HepG2 (cell line): ENCODE measurements around the gene ZNF629. TPM values are rescaled to one million over a fixed set of nuclear protein-coding genes. Genes with fewer than 3 reads are reported as not detected.

Source experiments
- ARHGAP35 ChIP-seq: sonication (generic); formaldehyde crosslinking; IDR thresholded peaks from 2 replicates; pipeline ENCODE4 v1.9.0; 2022; ENCODE audit warnings: mild to moderate bottlenecking, inconsistent platforms, moderate library complexity, missing genetic modification reagents, borderline replicate concordance
- EED ChIP-seq: sonication (generic); formaldehyde crosslinking; IDR thresholded peaks from 2 replicates; pipeline ENCODE4 v1.5.0; 2020; ENCODE audit warnings: mild to moderate bottlenecking, missing genetic modification reagents
- KLF11 ChIP-seq: IDR thresholded peaks from 2 replicates; pipeline ENCODE4 v1.6.1; 2016; ENCODE audit warnings: missing compliant biosample characterization
- MZF1 ChIP-seq: sonication (generic); formaldehyde crosslinking; IDR thresholded peaks from 2 replicates; pipeline ENCODE4 v1.8.1; 2023; ENCODE audit warnings: mild to moderate bottlenecking, missing genetic modification reagents, borderline replicate concordance
- NFE2L2 ChIP-seq: fragments of 150-350 bp; IDR thresholded peaks from 2 replicates; pipeline ENCODE4 v1.6.1; 2014; ENCODE audit warnings: low read length
- PTBP1 ChIP-seq: fragments of 200-400 bp; formaldehyde crosslinking; IDR thresholded peaks from 2 replicates; pipeline ENCODE4 v1.6.1; 2018; ENCODE audit warnings: low read length, low read depth; ENCODE audit not compliant: poor library complexity, severe bottlenecking
- RBAK ChIP-seq: sonication (generic); formaldehyde crosslinking; IDR thresholded peaks from 2 replicates; pipeline ENCODE4 v1.5.1; 2020; ENCODE audit warnings: mild to moderate bottlenecking, missing genetic modification reagents
- SATB2 ChIP-seq: sonication (generic); formaldehyde crosslinking; IDR thresholded peaks from 2 replicates; pipeline ENCODE4 v1.5.0; 2020; ENCODE audit warnings: missing genetic modification reagents
- SNRNP70 ChIP-seq: fragments of 200-400 bp; formaldehyde crosslinking; IDR thresholded peaks from 2 replicates; pipeline ENCODE4 v1.6.1; 2017; ENCODE audit warnings: mild to moderate bottlenecking, low read depth, low read length, moderate library complexity
- SRF ChIP-seq: IDR thresholded peaks from 2 replicates; pipeline ENCODE4 v1.6.1; 2011; ENCODE audit warnings: mild to moderate bottlenecking, low read depth, low read length, moderate library complexity
- SRY ChIP-seq: sonication (generic); formaldehyde crosslinking; IDR thresholded peaks from 2 replicates; pipeline ENCODE4 v1.8.0; 2022; ENCODE audit warnings: mild to moderate bottlenecking, missing genetic modification reagents
- SUZ12 ChIP-seq: fragments of 150-350 bp; IDR thresholded peaks from 2 replicates; pipeline ENCODE4 v1.6.1; 2014; ENCODE audit warnings: low read depth, low read length
- TOPORS ChIP-seq: sonication (generic); formaldehyde crosslinking; IDR thresholded peaks from 2 replicates; pipeline ENCODE4 v1.8.0; 2023; ENCODE audit warnings: mild to moderate bottlenecking, missing genetic modification reagents
- ZMYM2 ChIP-seq: sonication (generic); formaldehyde crosslinking; IDR thresholded peaks from 2 replicates; pipeline ENCODE4 v1.8.0; 2022; ENCODE audit warnings: mild to moderate bottlenecking, missing genetic modification reagents
- ZNF224 ChIP-seq: sonication (generic); formaldehyde crosslinking; IDR thresholded peaks from 2 replicates; pipeline ENCODE4 v1.5.0; 2020; ENCODE audit warnings: mild to moderate bottlenecking, missing genetic modification reagents
- ZNF296 ChIP-seq: sonication (generic); formaldehyde crosslinking; conservative IDR thresholded peaks from 2 replicates; pipeline ENCODE4 v1.5.0; 2020; ENCODE audit warnings: mild to moderate bottlenecking, missing genetic modification reagents
- ZNF451 ChIP-seq: sonication (generic); formaldehyde crosslinking; IDR thresholded peaks from 2 replicates; pipeline ENCODE4 v1.5.0; 2020; ENCODE audit warnings: mild to moderate bottlenecking, missing genetic modification reagents
- ZNF773 ChIP-seq: sonication (generic); formaldehyde crosslinking; IDR thresholded peaks from 2 replicates; pipeline ENCODE4 v1.4.0; 2020; ENCODE audit warnings: missing genetic modification reagents, borderline replicate concordance
- ZNF850 ChIP-seq: sonication (generic); formaldehyde crosslinking; conservative IDR thresholded peaks from 2 replicates; pipeline ENCODE4 v1.9.0; 2021; ENCODE audit warnings: mild to moderate bottlenecking, missing genetic modification reagents
- ZSCAN25 ChIP-seq: sonication (generic); formaldehyde crosslinking; IDR thresholded peaks from 2 replicates; pipeline ENCODE4 v1.8.0; 2022; ENCODE audit warnings: mild to moderate bottlenecking, missing genetic modification reagents
- polyA plus RNA-seq, 8 experiments: library from polyadenylated mRNA; depleted of rRNA in 3 of 8; stranded (reverse) in 7 of 8; unstranded in 1 of 8; fragments of >200 nt; fragmentation: Illumina TruSeq in 4 of 8; extraction: Trizol in 4 of 8; gene quantifications; 2 replicates each; pipeline versions ENCODE4 v1.2.1 to v1.2.3, GENCODE V29; 2011 to 2016; ENCODE audit warnings: low read depth in 4 of 8, missing spikeins in 1 of 8, mixed read lengths in 1 of 8; ENCODE audit not compliant: insufficient read depth in 1 of 8
- total RNA-seq, 5 experiments: library from RNA; depleted of rRNA; stranded (reverse); fragments of >200 nt; fragmentation: Illumina TruSeq; extraction: Trizol; gene quantifications; 2 replicates each; pipeline ENCODE4 v1.2.3, GENCODE V29; 2016; ENCODE audit warnings: low read depth in 1 of 5
- TF ChIP-seq, protein P1 (sequence below): sonication (generic); formaldehyde crosslinking; IDR thresholded peaks from 2 replicates; pipeline ENCODE4 v1.4.0; 2020; ENCODE audit warnings: missing genetic modification reagents
- TF ChIP-seq, protein P2 (sequence below): sonication (generic); formaldehyde crosslinking; IDR thresholded peaks from 2 replicates; pipeline ENCODE4 v1.5.1; 2020; ENCODE audit warnings: mild to moderate bottlenecking, missing genetic modification reagents, borderline replicate concordance
- TF ChIP-seq, protein P3 (sequence below): sonication (generic); formaldehyde crosslinking; IDR thresholded peaks from 2 replicates; pipeline ENCODE4 v1.9.0; 2021; ENCODE audit warnings: missing genetic modification reagents, mild to moderate bottlenecking, borderline replicate concordance
- TF ChIP-seq, protein P4 (sequence below): sonication (generic); formaldehyde crosslinking; conservative IDR thresholded peaks from 2 replicates; pipeline ENCODE4 v1.8.0; 2022; ENCODE audit warnings: mild to moderate bottlenecking, moderate library complexity, missing genetic modification reagents

The ZNF629 gene
- total and polyA plus RNA-seq, 2 of the 13 experiments (the other 11 are each of a cell fraction or from before 2014, with no cell fraction given): 6.1 to 16.5 TPM

DNA sequence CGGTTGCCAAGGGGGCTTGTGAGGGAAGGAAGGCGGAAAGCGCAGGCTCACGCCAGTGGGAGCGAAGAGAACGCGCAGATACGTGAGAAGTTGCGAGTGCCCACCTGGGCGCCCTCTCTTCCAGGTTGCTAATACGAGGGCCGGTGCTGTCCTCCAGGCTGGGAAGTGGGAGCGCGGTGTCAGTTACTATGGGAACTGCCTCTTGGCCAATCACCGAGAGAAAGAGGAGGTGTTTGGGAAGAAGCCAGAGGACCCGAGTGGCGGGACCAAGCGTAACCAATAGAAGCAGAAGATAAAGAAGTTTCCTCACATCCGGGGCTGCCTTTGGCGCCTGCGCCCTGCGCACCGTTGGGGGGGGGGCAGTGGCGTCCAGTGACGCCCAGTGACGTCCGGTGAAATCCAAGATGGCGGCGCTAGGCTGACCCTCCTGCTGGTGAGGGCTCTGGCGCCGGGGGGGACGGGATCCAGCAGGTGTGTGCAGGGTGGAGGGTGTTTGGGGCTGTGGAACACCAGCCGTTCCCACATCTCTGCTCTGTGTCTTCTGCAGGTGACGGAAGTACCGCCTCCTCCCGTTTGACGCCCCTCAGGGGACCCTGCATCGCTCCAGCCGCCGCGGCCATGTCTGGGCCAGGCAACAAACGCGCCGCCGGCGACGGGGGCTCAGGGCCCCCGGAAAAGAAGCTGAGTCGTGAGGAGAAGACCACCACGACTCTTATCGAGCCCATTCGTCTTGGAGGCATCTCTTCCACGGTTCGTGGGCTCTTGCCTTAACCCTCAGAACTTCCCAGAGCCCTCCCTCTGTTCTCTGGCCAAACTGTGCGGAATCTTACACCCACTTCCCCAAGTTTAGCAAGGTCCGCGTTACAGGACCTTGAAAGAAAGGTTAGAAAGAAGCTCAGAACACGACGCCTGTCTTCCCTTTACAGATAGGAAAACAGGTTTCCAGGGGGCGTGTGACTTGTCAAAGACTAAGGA is 24.8 kb downstream of the ZNF629 start, which contains the start of the genes CFAP119 and RNF40 (continued):
- TF ChIP-seq, protein P1, sequence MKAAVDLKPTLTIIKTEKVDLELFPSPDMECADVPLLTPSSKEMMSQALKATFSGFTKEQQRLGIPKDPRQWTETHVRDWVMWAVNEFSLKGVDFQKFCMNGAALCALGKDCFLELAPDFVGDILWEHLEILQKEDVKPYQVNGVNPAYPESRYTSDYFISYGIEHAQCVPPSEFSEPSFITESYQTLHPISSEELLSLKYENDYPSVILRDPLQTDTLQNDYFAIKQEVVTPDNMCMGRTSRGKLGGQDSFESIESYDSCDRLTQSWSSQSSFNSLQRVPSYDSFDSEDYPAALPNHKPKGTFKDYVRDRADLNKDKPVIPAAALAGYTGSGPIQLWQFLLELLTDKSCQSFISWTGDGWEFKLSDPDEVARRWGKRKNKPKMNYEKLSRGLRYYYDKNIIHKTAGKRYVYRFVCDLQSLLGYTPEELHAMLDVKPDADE (CRISPR knock-in tag): no peak; the same call in 1 of the 2 replicates
- TF ChIP-seq, protein P2, sequence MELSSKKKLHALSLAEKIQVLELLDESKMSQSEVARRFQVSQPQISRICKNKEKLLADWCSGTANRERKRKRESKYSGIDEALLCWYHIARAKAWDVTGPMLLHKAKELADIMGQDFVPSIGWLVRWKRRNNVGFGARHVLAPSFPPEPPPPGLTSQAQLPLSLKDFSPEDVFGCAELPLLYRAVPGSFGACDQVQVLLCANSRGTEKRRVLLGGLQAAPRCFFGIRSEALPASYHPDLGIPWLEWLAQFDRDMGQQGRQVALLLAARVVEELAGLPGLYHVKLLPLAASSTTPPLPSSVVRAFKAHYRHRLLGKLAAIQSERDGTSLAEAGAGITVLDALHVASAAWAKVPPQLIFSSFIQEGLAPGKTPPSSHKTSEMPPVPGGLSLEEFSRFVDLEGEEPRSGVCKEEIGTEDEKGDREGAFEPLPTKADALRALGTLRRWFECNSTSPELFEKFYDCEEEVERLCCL (CRISPR knock-in tag): no peak
- TF ChIP-seq PTBP1 (peak; percentile 74), ARHGAP35 (0 out of 2 replicates have a peak, but pooled peaks have one; percentile 12), ZSCAN25 (CRISPR knock-in tag) (peak; percentile 68; the same call in 1 of the 2 replicates), NFE2L2 (no peak), SUZ12 (no peak), KLF11 (no peak), TOPORS (CRISPR knock-in tag) (peak; percentile 83), SNRNP70 (no peak), SRF (no peak), ZNF224 (CRISPR knock-in tag) (peak; percentile 60), ZMYM2 (CRISPR knock-in tag) (no peak), ZNF773 (CRISPR knock-in tag) (peak; percentile 45; the same call in 1 of the 2 replicates), SATB2 (CRISPR knock-in tag) (0 out of 2 replicates have a peak, but pooled peaks have one; percentile 44), ZNF451 (no peak), SRY (CRISPR knock-in tag) (peak; percentile 86), RBAK (no peak), MZF1 (CRISPR knock-in tag) (0 out of 2 replicates have a peak, but pooled peaks have one; percentile 15), EED (peak; percentile 71; the same call in 1 of the 2 replicates), ZNF296 (CRISPR knock-in tag) (no peak), ZNF850 (no peak)
- TF ChIP-seq, protein P3, sequence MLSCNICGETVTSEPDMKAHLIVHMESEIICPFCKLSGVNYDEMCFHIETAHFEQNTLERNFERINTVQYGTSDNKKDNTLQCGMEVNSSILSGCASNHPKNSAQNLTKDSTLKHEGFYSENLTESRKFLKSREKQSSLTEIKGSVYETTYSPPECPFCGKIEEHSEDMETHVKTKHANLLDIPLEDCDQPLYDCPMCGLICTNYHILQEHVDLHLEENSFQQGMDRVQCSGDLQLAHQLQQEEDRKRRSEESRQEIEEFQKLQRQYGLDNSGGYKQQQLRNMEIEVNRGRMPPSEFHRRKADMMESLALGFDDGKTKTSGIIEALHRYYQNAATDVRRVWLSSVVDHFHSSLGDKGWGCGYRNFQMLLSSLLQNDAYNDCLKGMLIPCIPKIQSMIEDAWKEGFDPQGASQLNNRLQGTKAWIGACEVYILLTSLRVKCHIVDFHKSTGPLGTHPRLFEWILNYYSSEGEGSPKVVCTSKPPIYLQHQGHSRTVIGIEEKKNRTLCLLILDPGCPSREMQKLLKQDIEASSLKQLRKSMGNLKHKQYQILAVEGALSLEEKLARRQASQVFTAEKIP (CRISPR knock-in tag): no peak
- TF ChIP-seq, protein P4, sequence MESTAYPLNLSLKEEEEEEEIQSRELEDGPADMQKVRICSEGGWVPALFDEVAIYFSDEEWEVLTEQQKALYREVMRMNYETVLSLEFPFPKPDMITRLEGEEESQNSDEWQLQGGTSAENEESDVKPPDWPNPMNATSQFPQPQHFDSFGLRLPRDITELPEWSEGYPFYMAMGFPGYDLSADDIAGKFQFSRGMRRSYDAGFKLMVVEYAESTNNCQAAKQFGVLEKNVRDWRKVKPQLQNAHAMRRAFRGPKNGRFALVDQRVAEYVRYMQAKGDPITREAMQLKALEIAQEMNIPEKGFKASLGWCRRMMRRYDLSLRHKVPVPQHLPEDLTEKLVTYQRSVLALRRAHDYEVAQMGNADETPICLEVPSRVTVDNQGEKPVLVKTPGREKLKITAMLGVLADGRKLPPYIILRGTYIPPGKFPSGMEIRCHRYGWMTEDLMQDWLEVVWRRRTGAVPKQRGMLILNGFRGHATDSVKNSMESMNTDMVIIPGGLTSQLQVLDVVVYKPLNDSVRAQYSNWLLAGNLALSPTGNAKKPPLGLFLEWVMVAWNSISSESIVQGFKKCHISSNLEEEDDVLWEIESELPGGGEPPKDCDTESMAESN (CRISPR knock-in tag): peak; percentile 72; the same call in 1 of the 2 replicates
